Fibroblast of skin of back (primary cell): Measurements from ENCODE around the gene MAP3K3. TPM values are rescaled to one million over a fixed set of nuclear protein-coding genes. Genes with fewer than 3 reads are reported as not detected.

Experiments used
- DNase-seq: peaks from one replicate; pipeline ENCODE4 v3.0.0-alpha.2; 2013
- polyA plus RNA-seq, 2 experiments: library from polyadenylated mRNA; unstranded; fragments of 120-200 nt; gene quantifications; one replicate each; pipeline ENCODE4 v1.2.1, GENCODE V29; 2013; ENCODE audit not compliant: insufficient read length in 2 of 2

MAP3K3 gene
- 35.6 TPM for polyA plus RNA-seq (2013, experiment 1 of 2; ENCODE audit: insufficient read length)
- polyA plus RNA-seq (2013, experiment 2 of 2; ENCODE audit: insufficient read length) = 28.0 TPM

GRCh38 chr17:63621684-63622573 lies at the start of gene MAP3K3:
TSS of gene MAP3K3 (plus strand) at chr17:63622417. CDS start at chr17:63622760, 343 bp downstream.
- peak; percentile 100 for DNase-seq

- no peak for DNase-seq
These were observed 48.6 kb upstream of the MAP3K3 start for GRCh38 chr17:63573634-63574033.

GRCh38 chr17:63578027-63578768 lies 44.0 kb upstream of the MAP3K3 start:
- no peak for DNase-seq

GRCh38 chr17:63578769-63579111 lies 43.5 kb upstream of the MAP3K3 start:
- DNase-seq = no peak

GRCh38 chr17:63579633-63580032 lies 42.6 kb upstream of the MAP3K3 start:
- no peak for DNase-seq

GRCh38 chr17:63587770-63588169 lies 34.4 kb upstream of the MAP3K3 start:
- no peak for DNase-seq

- no peak for DNase-seq
These were observed 33.4 kb upstream of the MAP3K3 start for GRCh38 chr17:63588797-63589196.

GRCh38 chr17:63589646-63590045 lies 32.6 kb upstream of the MAP3K3 start:
- no peak for DNase-seq

- no peak for DNase-seq
These were observed 29.4 kb upstream of the MAP3K3 start for GRCh38 chr17:63592797-63593196.

- DNase-seq = no peak
These were observed 27.1 kb upstream of the MAP3K3 start for GRCh38 chr17:63595132-63595531.

GRCh38 chr17:63596856-63597586 lies 25.2 kb upstream of the MAP3K3 start:
- no peak for DNase-seq

GRCh38 chr17:63598281-63598680 lies 23.9 kb upstream of the MAP3K3 start:
- DNase-seq = no peak

GRCh38 chr17:63600569-63601438 lies 21.4 kb upstream of the MAP3K3 start, which contains the start of gene TACO1:
TSS of gene TACO1 (plus strand) at chr17:63600895. CDS start at chr17:63601084, 189 bp downstream.
- DNase-seq = peak; percentile 84

- DNase-seq = peak; percentile 6
These were observed 20.5 kb upstream of the MAP3K3 start for GRCh38 chr17:63601439-63602371.

- no peak for DNase-seq
These were observed 12.2 kb upstream of the MAP3K3 start for GRCh38 chr17:63609816-63610573.

GRCh38 chr17:63610854-63611253 lies 11.4 kb upstream of the MAP3K3 start:
- no peak for DNase-seq

- DNase-seq = no peak
These were observed 10.9 kb upstream of the MAP3K3 start for GRCh38 chr17:63611354-63611753.

- no peak for DNase-seq
These were observed 8.6 kb upstream of the MAP3K3 start for GRCh38 chr17:63613663-63614062.

GRCh38 chr17:63621229-63621683 lies 961 bp upstream of the MAP3K3 start:
- no peak for DNase-seq
